ENCODE measurements around the gene TOMM34. TPM values are rescaled to one million over a fixed set of nuclear protein-coding genes. Genes with fewer than 3 reads are reported as not detected.

TOMM34 gene
- total and polyA plus RNA-seq, 4 experiments from 2014 or later = 7.6 to 23.4 (median 13.6) TPM

DNA sequence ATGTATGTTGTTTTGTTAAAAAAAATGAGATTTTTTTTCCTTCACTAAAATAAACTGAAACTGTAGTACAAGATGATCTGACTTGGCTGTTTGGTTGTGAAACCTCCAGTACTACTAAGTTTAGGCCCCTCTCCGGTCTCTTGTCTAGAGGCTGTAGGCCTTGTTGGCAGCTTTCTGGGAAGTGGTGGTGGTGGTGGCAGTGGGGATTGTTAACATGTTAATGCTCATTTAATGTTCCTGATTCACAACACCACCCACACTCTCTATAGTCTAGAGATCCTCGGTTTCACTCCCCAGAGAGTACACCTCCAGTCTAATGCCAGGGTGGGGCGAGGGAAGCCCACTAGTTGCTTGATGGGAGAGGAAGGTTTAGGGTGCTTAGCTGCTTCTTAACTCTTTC is 30.2 kb upstream of the TOMM34 start:
- no peaks in the 10 kb centered on the region for H3K9me3 ChIP-seq (ENCODE audit: control insufficient read depth in 1 of 2, low read length in 2 of 2)
- ChIA-PET CTCF (ENCODE audit: partially characterized antibody) (interaction anchor here (1.0 to 2.0 kb wide), 6 partner anchors 12 to 53 kb away, joined by 3 to 11 read pairs (median 4); partner anchors contain the start of genes STK4 and TOMM34), POLR2A (ENCODE audit: partially characterized antibody) (interaction anchor here (1.2 to 5.7 kb wide), 6 partner anchors 9 to 98 kb away, joined by 3 to 91 read pairs (median 5); partner anchors contain the start of gene STK4)
- H3K4me1 ChIP-seq (ENCODE audit: insufficient read depth, low read length) = peaks cover 94% of the 10 kb centered on the region
- H3K4me3 ChIP-seq (ENCODE audit: low read length in 2 of 2) = peak overlapping the region; percentile 25 to 34
- Mint-ChIP-seq H3K4me1 (peaks cover 45 to 89% (median 69%) of the 10 kb centered on the region in 4 donors), H3K4me3 (peak overlapping the region; percentile 73 to 89 (median 88)), H3K36me3 (peaks cover 45 to 71% of the 10 kb centered on the region in 2 donors), H3K27ac (peak overlapping the region; percentile 82 to 94 (median 91)), H3K27me3 (no peaks in the 10 kb centered on the region), H3K9me3 (no peaks in the 10 kb centered on the region)
- intact Hi-C loops (cut with micrococcal nuclease) = loop anchor here (1.0 to 5.0 kb wide), 2 partner anchors 24 to 33 kb away; partner anchors contain the start of gene STK4
- H3K27me3 ChIP-seq (ENCODE audit: insufficient read depth, low read length) = no peaks in the 10 kb centered on the region
- DNase-seq = peak in 1 of 5 donors; percentile 16
- peaks cover 23% of the 10 kb centered on the region for H3K36me3 ChIP-seq (ENCODE audit: insufficient read depth, low read length)
- H3K27ac ChIP-seq (ENCODE audit: low read depth, low read length) = peak overlapping the region; percentile 68

DNA sequence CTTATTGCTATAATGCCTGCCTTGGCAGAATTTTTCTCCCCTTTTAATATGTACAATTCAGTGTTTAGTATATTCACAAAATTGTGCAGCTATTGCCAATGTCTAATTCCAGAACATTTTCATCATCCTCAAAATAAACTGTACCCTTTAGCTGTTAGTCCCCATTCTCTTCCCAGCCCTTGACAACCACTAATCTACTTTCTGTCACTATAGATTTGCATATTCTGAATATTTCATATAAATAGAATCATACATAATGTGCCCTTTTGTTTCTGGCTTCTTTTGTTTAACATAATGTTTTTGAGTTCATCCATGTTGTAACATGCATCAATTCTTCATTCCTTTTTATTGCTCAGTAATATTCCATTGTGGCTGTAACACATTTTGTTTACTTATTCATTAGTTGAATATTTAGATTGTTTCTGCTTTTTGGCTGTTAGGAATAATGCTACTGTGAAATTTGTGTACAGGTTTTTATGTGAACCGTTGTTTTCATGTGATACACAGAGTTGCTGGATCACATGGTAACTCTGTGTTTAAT is 28.5 kb upstream of the TOMM34 start:
- CTCF ChIA-PET (ENCODE audit: partially characterized antibody) = no interaction called here
- Mint-ChIP-seq H3K4me1 (peaks cover 40 to 85% (median 64%) of the 10 kb centered on the region in 4 donors), H3K4me3 (peak overlapping the region in 4 of 8 donors; percentile 66 to 89 (median 82)), H3K36me3 (peaks cover 40 to 76% of the 10 kb centered on the region in 2 donors), H3K27ac (peak overlapping the region; percentile 19 to 87 (median 77)), H3K9me3 (no peaks in the 10 kb centered on the region), H3K27me3 (no peaks in the 10 kb centered on the region)
- Histone ChIP-seq H3K27me3 (ENCODE audit: insufficient read depth, low read length) (no peaks in the 10 kb centered on the region), H3K4me1 (ENCODE audit: insufficient read depth, low read length) (peaks cover 95% of the 10 kb centered on the region), H3K27ac (ENCODE audit: low read depth, low read length) (peak overlapping the region; percentile 10), H3K4me3 (ENCODE audit: low read length in 2 of 2) (no peak overlapping the region), H3K9me3 (ENCODE audit: control insufficient read depth in 1 of 2, low read length in 2 of 2) (no peaks in the 10 kb centered on the region), H3K36me3 (ENCODE audit: insufficient read depth, low read length) (peaks cover 27% of the 10 kb centered on the region)
- POLR2A ChIA-PET (ENCODE audit: partially characterized antibody) = interaction anchor here (1.6 to 5.7 kb wide), 3 partner anchors 10 to 62 kb away, joined by 4 to 91 read pairs (median 25); partner anchors contain the start of gene STK4
- no peak for DNase-seq
- intact Hi-C loops (cut with micrococcal nuclease) = loop anchor here (1.0 kb wide), 1 partner anchor 9 kb away; no protein-coding TSS in a partner anchor

DNA sequence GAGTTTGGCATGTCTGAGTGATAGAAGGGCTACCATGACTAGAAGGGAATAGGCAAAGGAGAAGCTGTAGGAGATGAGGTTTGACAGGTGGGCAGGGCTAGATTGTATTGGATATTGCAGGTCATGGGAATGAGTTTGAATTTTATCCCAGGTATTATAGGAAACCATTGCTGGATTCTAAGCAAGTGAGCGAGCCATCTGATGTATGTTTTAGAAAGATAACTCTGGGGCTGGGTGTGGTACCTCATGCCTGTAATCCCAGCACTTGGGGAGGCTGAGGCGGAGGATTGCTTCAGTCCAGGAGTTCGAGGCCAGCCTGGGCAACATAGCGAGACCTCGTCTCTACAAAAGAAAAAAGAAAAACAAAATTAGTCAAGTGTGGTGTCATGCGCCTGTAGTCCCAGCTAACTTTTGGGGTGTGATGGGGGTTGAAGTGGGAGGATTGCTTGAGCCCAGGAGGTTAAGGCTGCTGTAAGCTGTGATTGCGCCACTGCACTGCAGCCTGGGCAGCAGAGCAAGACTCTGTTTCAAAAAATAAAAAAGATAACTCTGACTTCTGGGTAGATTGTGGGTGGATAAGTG is 23.0 kb upstream of the TOMM34 start:
- peaks cover 47 to 78% of the 10 kb centered on the region in 2 donors for H3K36me3 Mint-ChIP-seq
- CTCF ChIA-PET (ENCODE audit: partially characterized antibody) = interaction anchor here (1.2 kb wide), 1 partner anchor 9 kb away, joined by 4 read pairs; no protein-coding TSS in a partner anchor

DNA sequence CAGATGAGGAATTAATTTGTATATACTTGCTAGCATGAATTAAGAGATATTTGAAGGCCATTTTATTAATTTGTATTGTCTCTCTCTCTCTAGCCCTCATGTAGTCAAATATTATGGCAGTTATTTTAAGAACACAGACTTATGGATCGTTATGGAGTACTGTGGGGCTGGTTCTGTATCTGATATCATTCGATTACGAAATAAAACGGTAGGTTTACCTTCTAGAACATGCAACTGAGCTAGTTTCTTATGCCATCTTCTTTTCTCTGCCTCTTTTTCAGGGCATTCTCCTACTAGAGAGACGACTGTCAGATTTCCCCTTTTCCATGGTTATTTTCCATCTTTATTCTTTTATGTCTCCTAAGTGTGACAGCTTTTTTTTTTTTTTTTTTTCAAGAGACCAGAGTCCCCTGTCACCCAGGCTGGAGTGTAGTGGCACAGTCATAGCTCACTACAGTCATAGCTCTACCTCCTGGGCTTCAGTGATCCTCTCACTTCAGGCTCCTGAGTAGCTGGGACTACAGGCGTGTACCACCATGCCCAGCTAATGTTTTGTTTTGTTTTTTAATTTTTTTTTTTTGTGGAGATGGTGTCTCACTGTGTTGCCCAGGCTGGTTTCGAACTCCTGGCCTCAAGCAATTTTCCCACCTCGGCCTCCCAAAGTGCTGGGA is 21.7 kb upstream of the TOMM34 start:
- Mint-ChIP-seq H3K4me1 (peaks cover 59 to 88% (median 74%) of the 10 kb centered on the region in 4 donors), H3K27me3 (no peaks in the 10 kb centered on the region), H3K27ac (peak overlapping the region; percentile 81 to 99 (median 97)), H3K9me3 (peaks cover 0 to 2% (median 0%) of the 10 kb centered on the region in 8 donors), H3K36me3 (peaks cover 50 to 76% of the 10 kb centered on the region in 2 donors), H3K4me3 (peak overlapping the region in 4 of 8 donors; percentile 51 to 71 (median 55))
- Histone ChIP-seq H3K4me3 (ENCODE audit: low read length in 2 of 2) (no peak overlapping the region), H3K27ac (ENCODE audit: low read depth, low read length) (peak overlapping the region; percentile 84), H3K36me3 (ENCODE audit: insufficient read depth, low read length) (peaks cover 60% of the 10 kb centered on the region), H3K9me3 (ENCODE audit: control insufficient read depth in 1 of 2, low read length in 2 of 2) (no peaks in the 10 kb centered on the region), H3K27me3 (ENCODE audit: insufficient read depth, low read length) (no peaks in the 10 kb centered on the region), H3K4me1 (ENCODE audit: insufficient read depth, low read length) (peaks cover 99% of the 10 kb centered on the region)
- intact Hi-C loops (cut with micrococcal nuclease) = no loop called here
- CTCF ChIA-PET (ENCODE audit: partially characterized antibody) = interaction anchor here (1.0 to 8.4 kb wide), 2 partner anchors 16 to 62 kb away, joined by 3 to 63 read pairs; partner anchors contain the start of gene STK4
- POLR2A ChIA-PET (ENCODE audit: partially characterized antibody) = interaction anchor here (0.7 to 7.8 kb wide), 7 partner anchors 8 to 94 kb away, joined by 3 to 78 read pairs (median 6); partner anchors contain the start of genes STK4 and TOMM34
- DNase-seq = no peak

More for the DNA sequence above, 23.0 kb upstream of the TOMM34 start:
- no peaks in the 10 kb centered on the region for H3K27me3 ChIP-seq (ENCODE audit: insufficient read depth, low read length)
- no peaks in the 10 kb centered on the region for H3K9me3 ChIP-seq (ENCODE audit: control insufficient read depth in 1 of 2, low read length in 2 of 2)
- Mint-ChIP-seq H3K27me3 (no peaks in the 10 kb centered on the region), H3K4me3 (peak overlapping the region in 6 of 8 donors; percentile 22 to 60 (median 47)), H3K27ac (peak overlapping the region; percentile 69 to 97 (median 88)), H3K4me1 (peaks cover 51 to 88% (median 67%) of the 10 kb centered on the region in 4 donors), H3K9me3 (peaks cover 0 to 2% (median 0%) of the 10 kb centered on the region in 8 donors)
- POLR2A ChIA-PET (ENCODE audit: partially characterized antibody) = interaction anchor here (3.4 kb wide), 1 partner anchor 17 kb away, joined by 19 read pairs; the partner anchor contains the start of gene STK4
- H3K4me3 ChIP-seq (ENCODE audit: low read length in 2 of 2) = no peak overlapping the region
- intact Hi-C loops (cut with micrococcal nuclease) = no loop called here
- peaks cover 98% of the 10 kb centered on the region for H3K4me1 ChIP-seq (ENCODE audit: insufficient read depth, low read length)
- DNase-seq = no peak
- no peak overlapping the region for H3K27ac ChIP-seq (ENCODE audit: low read depth, low read length)
- peaks cover 60% of the 10 kb centered on the region for H3K36me3 ChIP-seq (ENCODE audit: insufficient read depth, low read length)

DNA sequence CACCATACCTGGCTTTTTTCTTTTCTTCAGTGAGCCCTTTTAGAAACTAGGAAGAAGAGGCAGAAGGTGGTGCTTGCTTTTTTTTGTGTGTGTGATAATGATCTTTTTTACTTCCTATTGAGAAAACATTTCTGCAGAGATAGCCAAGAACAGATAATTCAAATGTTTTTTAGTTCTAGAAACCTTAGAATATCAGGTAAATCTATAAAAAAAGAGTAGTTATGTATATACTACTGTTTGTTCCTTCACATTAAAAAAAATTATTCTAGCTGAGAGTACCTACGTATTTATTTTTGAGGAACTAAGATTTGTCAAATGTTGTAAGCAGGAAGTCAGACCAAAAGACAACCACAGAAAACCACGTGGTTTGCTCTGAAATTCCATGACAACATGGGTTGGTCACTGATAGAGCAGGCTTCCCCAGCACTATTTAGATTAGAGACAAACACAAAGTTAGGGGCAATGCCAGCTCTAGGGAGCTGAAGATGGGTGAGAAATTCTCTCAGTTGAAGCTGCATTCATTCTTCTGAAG is 19.0 kb upstream of the TOMM34 start:
- ChIA-PET POLR2A (ENCODE audit: partially characterized antibody) (interaction anchor here (1.0 to 7.8 kb wide), 14 partner anchors 10 to 94 kb away, joined by 3 to 246 read pairs (median 4); partner anchors contain the start of genes PABPC1L, STK4, TOMM34 and YWHAB), CTCF (ENCODE audit: partially characterized antibody) (interaction anchor here (0.9 to 8.4 kb wide), 7 partner anchors 9 to 117 kb away, joined by 3 to 63 read pairs (median 5); partner anchors contain the start of genes STK4 and TOMM34)
- H3K27ac Mint-ChIP-seq = peak overlapping the region; percentile 92 to 99 (median 97)
- H3K4me1 Mint-ChIP-seq = peaks cover 65 to 94% (median 80%) of the 10 kb centered on the region in 4 donors
- peaks cover 98% of the 10 kb centered on the region for H3K4me1 ChIP-seq (ENCODE audit: insufficient read depth, low read length)
- no peaks in the 10 kb centered on the region for H3K9me3 ChIP-seq (ENCODE audit: control insufficient read depth in 1 of 2, low read length in 2 of 2)
- intact Hi-C loops (cut with micrococcal nuclease) = loop anchor here (1.0 to 2.0 kb wide), 3 partner anchors 10 to 18 kb away; partner anchors contain the start of genes STK4 and TOMM34
- DNase-seq = peak; percentile 86 to 94 (median 88)
- peaks cover 62 to 75% of the 10 kb centered on the region in 2 donors for H3K36me3 Mint-ChIP-seq
- H3K27me3 ChIP-seq (ENCODE audit: insufficient read depth, low read length) = no peaks in the 10 kb centered on the region
- H3K4me3 ChIP-seq (ENCODE audit: low read length in 2 of 2) = peak overlapping the region; percentile 11 to 33
- peak overlapping the region; percentile 67 to 91 (median 83) for H3K4me3 Mint-ChIP-seq
- peak overlapping the region; percentile 84 for H3K27ac ChIP-seq (ENCODE audit: low read depth, low read length)
- peaks cover 60% of the 10 kb centered on the region for H3K36me3 ChIP-seq (ENCODE audit: insufficient read depth, low read length)
- H3K9me3 Mint-ChIP-seq = peaks cover 0 to 2% (median 0%) of the 10 kb centered on the region in 8 donors
- H3K27me3 Mint-ChIP-seq = no peaks in the 10 kb centered on the region

DNA sequence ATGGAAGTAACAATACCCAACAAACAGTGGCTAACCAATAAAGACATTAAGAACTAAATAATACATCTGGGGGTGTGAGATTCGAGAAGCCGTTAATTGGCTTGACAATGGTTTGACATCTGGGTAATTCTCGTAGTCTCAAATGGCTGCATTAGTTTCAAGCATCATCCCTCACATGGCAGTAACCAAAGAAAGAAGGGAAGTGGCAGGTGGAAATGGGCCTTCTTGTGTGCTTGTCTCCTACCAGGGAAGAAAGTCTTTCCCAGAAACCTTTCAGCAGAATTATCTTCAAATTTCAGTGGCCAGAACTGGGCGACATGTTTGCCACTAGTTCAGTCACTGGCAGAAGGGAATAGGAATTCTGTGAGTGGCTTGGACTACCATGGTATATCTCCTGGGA is 16.5 kb upstream of the TOMM34 start:
- Histone ChIP-seq H3K9me3 (ENCODE audit: control insufficient read depth in 1 of 2, low read length in 2 of 2) (no peaks in the 10 kb centered on the region), H3K4me1 (ENCODE audit: insufficient read depth, low read length) (peaks cover 96% of the 10 kb centered on the region), H3K36me3 (ENCODE audit: insufficient read depth, low read length) (peaks cover 54% of the 10 kb centered on the region), H3K27ac (ENCODE audit: low read depth, low read length) (peak overlapping the region; percentile 20), H3K27me3 (ENCODE audit: insufficient read depth, low read length) (no peaks in the 10 kb centered on the region), H3K4me3 (ENCODE audit: low read length in 2 of 2) (no peak overlapping the region)
- no peaks in the 10 kb centered on the region for H3K27me3 Mint-ChIP-seq
- peaks cover 65 to 94% (median 79%) of the 10 kb centered on the region in 4 donors for H3K4me1 Mint-ChIP-seq
- ChIA-PET CTCF (ENCODE audit: partially characterized antibody) (interaction anchor here (3.6 to 8.4 kb wide), 2 partner anchors 11 to 20 kb away, joined by 12 to 63 read pairs; partner anchors contain the start of gene STK4), POLR2A (ENCODE audit: partially characterized antibody) (interaction anchor here (1.7 to 7.8 kb wide), 5 partner anchors 8 to 91 kb away, joined by 5 to 246 read pairs (median 6); partner anchors contain the start of genes STK4, TOMM34 and YWHAB)
- no peaks in the 10 kb centered on the region for H3K9me3 Mint-ChIP-seq
- peaks cover 59 to 74% of the 10 kb centered on the region in 2 donors for H3K36me3 Mint-ChIP-seq
- intact Hi-C loops (cut with micrococcal nuclease) = no loop called here
- peak overlapping the region in 3 of 8 donors; percentile 53 to 91 (median 82) for H3K4me3 Mint-ChIP-seq
- DNase-seq = no peak
- H3K27ac Mint-ChIP-seq = peak overlapping the region; percentile 39 to 99 (median 97)

Data from CD4-positive, alpha-beta memory T cell (primary cell).